GM10847 (cell line): Measurements from ENCODE around the gene CFAP52.

Source experiments
- POLR2A ChIP-seq: IDR thresholded peaks from 2 replicates; pipeline ENCODE4 v1.6.1; 2011; ENCODE audit not compliant: insufficient read length; ENCODE audit errors: extremely low read depth

The CFAP52 gene, protein sequence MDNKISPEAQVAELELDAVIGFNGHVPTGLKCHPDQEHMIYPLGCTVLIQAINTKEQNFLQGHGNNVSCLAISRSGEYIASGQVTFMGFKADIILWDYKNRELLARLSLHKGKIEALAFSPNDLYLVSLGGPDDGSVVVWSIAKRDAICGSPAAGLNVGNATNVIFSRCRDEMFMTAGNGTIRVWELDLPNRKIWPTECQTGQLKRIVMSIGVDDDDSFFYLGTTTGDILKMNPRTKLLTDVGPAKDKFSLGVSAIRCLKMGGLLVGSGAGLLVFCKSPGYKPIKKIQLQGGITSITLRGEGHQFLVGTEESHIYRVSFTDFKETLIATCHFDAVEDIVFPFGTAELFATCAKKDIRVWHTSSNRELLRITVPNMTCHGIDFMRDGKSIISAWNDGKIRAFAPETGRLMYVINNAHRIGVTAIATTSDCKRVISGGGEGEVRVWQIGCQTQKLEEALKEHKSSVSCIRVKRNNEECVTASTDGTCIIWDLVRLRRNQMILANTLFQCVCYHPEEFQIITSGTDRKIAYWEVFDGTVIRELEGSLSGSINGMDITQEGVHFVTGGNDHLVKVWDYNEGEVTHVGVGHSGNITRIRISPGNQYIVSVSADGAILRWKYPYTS

DNA sequence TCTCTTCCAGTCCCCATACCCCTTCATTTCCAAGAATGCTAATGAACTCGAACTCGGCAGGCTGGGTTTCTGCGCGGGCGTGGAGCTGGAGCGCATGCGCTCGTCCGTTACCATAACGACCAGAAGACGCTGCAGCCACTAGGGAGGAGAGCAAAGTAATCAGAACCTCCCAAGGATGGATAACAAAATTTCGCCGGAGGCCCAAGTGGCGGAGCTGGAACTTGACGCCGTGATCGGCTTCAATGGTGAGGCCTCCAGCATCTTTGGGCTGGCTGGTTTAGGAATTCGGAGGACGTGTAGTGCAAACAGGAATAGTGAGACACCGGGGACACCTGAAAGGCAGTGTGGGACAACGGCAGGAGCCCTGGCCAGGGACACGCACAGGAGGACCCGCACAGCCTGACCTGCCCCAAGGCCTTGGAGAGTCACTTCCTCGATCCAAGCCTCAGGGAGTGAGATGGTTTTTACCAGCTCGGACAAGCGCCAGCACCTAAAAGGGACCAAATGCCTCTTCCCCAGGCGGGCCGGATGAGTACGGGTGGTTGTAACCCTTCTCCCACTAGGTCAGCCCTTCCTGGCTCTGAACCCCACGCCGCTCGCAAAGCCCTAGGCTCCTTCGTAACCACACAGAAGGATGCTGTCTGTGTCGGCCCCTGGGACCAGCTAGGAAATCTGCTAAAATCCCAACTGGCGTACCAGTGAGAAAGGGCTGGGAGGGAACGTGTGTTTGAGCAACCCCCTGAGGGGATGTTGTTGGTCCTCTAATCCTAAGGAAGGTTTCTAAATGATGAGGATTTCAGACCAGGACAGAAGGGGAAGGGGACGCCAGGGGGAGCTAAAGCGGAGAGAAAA is at the start of gene CFAP52:
Gene CFAP52, plus strand, starts transcription at position 122 of the 852 bp plus-strand sequence. Its CDS starts 54 bp downstream, at position 176.
- TF ChIP-seq POLR2A = no peak

DNA sequence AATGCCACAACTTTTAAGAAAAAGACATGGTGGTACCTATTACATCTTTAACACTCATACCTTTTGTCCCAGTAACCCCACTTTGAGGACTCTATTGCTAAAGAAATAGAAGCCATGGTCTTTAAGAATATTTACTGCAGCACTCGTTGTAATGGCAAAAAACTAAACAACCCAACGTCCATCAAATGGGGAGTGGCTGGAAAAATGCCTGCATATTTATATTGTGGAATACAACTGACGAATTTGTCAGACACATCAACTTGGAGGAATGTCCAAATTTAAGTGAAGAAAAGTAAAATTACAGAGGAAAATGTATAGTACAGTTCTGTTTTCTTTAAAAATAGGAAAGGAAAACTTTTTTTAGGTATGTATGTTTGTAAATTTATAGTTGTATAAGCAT is 48.7 kb upstream of the CFAP52 start:
- TF ChIP-seq POLR2A = no peak

DNA sequence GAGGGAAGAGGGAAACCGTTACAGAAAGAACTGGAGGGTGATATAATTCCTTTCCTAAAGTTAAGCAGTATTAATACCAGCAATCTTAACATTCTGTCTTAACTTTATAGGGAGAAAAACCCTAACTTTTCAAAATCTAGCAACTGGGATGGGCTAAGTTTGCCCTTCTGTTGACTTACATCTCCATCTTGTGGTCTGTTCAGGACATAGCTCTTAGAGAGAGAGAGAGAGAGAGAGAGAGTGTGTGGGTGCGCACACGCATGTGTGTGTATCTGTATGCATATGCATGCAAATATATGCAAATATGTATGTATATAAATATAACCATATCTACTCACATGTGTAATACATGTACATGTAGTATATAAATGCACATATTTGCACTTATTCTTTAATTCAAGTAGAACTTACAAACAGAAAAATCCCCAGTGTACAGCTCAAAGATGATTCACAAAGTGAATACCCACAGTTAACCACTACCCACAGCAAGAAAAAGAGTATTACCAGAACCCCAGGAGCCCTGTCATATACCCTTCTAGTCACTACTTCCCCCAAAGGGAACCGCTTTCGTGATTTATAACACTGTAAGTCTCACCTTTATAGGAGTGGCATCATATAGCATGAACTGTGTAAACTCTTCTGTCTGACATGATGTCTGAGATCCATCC is 47.3 kb upstream of the CFAP52 start:
- no peak for TF ChIP-seq POLR2A

DNA sequence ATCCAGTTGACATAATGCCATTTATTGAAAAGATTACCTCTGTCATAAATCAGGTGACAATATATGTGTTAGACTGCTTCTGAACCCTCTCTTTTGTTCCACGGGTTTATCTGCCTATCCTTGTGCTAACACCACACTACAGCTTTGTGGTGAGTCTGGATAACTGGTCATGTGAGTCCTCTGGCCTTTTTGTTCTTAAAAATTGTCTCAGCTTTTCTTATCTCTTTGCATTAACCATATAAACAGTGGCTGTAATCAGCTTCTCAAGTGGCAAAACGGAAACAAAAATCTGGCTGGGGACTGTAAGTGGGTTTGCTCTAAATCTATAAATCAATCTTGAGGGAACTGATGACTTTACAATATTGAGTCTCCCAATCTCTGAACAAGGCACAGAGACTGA is 45.4 kb upstream of the CFAP52 start:
- TF ChIP-seq POLR2A = no peak

DNA sequence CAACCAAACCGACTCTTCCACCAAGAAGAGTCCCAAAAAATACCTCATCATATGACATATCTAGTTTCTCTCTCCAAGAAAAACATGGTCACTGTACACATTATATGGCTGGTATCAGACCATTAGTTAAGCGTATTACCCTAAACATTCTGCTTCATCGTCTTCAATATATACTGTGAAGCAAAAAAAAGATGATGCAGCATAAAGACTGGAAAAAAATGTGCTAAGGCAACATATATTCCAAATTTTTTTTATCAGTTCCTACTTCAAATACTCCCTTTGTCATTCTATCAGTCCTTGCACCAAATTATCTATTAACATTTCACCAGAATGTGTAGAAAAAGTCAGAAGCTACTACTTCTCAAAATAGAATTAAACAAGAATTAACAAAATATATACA is 43.7 kb upstream of the CFAP52 start:
- TF ChIP-seq POLR2A = no peak

DNA sequence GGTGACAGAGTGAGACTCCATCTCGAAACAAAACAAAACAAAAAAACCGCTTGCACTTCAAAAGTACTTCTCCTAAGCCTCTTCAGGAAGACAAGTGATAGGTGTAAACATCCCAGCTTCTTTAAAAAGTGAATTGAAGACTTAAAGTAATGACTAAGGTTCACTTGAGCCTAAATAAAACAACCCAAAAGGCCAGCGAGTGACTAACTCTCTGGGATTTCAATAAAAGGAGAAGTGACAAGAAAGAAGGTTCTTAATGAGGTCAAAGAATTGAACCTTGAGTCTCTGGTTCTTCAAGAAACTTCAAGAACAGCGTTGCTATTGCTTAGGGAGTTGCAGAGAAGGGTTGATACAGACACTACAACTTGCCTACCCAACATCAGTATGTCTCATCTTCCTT is 43.0 kb upstream of the CFAP52 start:
- TF ChIP-seq POLR2A = no peak

DNA sequence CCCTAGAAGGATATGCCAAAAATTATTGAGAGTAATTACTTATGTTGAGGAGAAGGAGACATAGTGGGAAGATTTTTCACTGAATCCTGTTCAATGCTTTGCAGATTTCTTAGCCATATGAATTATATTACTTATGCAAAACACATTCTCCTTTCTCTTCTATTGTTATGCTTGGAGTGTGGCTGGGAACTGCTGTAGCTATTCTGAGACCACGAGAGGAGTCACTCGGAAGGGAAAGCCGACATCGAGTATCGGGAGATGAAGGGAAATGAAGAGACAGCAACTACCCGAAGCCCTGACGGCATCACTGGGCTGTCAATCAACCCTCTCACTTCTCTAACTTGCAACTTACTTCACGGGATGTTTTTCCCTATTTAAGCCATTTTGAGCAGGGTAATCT is 40.4 kb upstream of the CFAP52 start:
- no peak for TF ChIP-seq POLR2A

DNA sequence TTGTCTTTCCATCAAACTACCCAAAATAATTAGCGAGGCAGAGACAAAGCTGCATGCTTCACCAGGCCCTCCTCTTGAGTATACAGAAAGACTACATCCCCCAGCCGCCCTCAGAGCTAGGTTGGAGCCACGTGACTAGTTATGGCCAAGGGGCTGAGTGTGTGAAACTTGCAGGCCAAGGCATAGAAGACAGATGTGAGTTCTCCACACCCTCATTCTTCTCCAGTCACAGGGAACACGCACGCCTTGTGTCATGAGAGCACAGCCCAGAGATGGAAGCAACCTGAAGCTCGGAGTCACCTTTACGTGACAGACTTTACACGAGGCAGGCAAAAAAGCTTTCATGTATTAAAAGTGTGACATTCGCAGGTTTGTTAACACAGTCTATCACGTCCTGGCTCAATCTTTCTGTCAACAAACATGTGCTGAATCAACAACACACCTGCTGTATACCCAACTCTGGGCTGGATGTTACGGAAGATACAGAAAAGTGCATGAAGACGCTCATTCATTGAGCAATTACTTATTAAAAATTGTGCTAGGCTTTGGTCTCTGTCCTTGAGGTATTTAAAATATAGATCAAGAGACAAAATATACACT is 39.2 kb upstream of the CFAP52 start:
- no peak for TF ChIP-seq POLR2A

DNA sequence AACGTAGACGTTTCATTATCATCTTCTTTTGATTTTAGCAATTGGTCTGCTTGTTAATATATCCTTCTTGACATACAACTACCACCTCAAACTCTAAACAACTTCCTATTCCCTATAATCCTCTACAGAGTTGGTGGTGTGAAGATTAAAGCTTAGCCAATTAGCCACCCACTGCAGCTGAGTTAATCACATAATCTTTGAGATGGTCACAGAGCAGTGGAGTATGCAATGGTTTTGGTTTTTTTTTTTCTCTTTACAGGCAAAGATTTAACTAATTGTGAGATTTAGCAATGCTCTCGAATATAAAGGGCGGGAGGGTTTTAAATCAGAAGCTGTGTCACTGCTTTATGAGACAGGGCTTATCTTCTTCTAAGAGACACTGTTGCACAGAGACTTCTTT is 37.8 kb upstream of the CFAP52 start:
- TF ChIP-seq POLR2A = no peak

DNA sequence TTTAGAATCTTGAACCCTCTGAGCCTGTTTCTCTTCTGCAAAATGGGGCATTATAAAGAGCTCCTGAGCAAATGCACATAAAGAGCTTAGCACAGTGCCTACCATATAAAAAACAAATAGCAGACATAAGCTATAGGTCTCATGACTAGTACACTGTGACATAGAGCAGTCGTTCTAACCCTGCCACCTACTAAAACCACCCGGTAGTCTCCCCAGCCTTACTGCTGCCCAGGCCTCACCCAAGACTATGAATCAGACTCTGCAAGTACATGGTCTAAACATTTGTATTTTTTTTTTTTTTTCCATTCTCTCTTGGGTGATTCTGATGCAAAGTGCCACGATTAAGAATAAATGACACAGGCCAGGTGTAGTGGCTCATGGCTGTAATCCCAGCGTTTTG is 34.7 kb upstream of the CFAP52 start:
- TF ChIP-seq POLR2A = no peak

DNA sequence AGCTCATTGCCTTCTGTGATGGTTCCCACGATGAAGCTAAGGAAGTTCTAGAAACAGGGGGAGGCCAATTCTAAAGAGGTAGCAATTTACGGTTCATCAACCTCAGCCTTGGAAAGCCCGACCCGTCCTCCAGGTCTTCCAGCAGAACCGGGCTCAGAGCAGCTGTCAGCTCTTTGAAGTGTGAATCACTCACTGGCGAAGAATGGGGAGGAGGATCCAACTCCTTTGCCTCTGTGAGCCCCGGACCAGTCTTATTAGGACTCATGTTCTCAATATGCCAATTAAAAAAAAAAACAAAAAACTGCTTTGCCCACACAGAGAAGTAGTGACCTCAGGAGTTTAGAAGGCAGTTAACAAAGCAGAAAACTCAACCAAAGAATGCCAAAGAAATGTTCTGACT is 32.2 kb upstream of the CFAP52 start:
- no peak for TF ChIP-seq POLR2A

DNA sequence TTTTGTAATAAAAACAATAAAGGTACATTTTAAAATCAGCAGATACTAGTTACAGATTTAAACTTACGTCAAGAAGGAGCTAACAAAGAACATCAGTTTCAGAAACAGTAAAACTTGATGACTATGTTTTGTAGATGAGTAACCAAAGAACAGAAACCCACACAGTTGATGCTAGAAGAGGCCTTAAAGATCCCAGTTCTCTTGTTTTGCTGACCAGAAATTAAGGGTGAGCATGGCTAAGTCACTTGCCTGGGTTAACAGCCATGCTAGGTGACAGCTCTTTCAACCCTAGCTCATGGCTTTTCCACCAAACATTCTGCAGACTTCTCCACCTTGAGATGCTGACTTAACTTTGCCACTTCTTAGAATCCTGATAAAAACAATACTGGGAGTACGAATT is 27.2 kb upstream of the CFAP52 start:
- no peak for TF ChIP-seq POLR2A

DNA sequence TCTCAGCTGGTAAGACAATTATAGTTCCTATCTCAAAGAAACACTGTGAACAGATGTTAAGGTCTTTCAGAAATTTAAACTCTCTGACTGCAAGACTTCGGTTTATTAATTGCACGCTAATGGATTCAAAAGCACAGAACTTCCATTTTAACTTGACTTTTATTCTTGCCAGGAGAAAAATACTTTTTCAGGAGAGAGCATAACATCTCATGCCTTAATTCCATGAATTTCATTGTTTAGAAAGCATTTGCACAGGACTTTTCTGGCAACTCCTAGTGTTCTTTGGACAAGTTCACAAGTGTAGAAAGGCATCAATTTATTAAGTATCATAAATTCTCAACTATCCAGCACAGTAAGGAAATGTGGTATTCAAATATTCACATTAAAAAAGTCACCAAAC is 23.3 kb upstream of the CFAP52 start:
- no peak for TF ChIP-seq POLR2A

DNA sequence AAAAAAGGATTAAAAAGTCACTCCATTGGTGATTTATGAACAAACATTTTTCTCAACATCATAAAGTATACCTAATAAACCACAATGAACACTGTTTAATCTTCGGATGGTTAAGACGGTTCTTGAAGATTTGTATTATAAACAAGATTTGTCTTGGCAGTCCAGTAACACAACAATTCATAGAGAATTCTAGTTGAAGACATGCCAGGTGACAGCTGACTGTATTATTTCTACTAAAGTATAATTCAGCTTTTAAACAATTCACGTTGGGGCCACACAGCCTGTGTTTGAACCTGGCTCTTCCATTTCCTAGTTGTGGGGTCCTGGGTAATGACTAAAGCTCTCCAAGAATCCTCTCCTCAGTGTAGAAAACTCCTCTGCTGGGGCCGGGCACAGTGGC is 22.8 kb upstream of the CFAP52 start:
- no peak for TF ChIP-seq POLR2A

DNA sequence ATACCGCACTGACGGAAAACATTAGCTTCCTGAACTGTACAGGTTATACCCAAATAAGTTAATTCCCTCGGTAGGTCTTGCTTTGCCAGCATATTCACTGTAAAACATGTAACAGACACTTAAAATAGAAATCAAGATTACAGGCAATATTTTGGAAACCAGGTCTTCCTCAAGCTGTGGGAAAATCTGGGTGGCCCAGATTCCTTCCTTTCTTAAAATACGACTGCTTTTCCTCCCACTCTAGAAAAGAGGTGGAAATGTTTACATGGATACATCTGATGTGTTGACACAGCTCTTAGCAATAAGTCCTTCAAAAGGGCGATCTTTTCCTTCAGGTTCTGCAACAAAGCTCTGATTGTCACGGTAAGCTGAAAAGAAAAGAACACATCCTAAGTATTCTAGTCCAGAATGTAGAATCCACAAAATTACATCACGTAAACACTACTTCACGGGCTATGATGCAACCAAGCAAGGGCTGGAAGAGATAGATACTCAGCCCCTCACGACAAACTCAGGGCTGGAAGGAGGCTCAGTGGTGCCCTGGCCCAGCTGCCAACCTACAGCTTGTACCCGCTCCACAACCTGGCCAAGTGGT is 19.2 kb upstream of the CFAP52 start:
- no peak for TF ChIP-seq POLR2A

DNA sequence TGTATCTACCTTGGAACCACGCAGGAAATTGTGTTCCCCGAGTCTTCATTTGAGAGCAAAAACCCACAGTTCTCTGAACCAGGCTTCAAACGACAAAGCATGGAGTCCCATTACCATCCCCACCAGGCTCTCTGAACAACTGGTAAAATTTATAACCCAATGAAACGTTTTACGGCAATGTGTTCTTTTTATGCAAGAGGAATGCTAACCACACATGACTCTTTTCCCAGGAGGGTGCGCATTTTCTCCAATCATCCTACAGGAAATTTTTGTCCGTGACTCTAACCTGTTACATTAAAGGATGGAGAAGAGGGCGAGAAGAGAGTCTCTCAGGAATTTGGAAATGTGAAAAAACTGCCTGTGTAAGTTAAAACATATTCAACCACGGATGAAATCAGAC is 18.6 kb upstream of the CFAP52 start:
- no peak for TF ChIP-seq POLR2A
